Tibial nerve (tissue), 4 donors: ENCODE measurements around the gene NCAPH2.

Experiments used
- CTCF ChIP-seq, 5 experiments: fragments of 200-600 bp in 3 of 5; fragments of 450-650 bp in 2 of 5; sonication (generic) in 3 of 5; IDR thresholded peaks; one replicate each; pipeline ENCODE4 v1.5.1; 2016 to 2019; ENCODE audit warnings: antibody characterized with exemption in 5 of 5, mild to moderate bottlenecking in 3 of 5, moderate library complexity in 2 of 5
- EP300 ChIP-seq, 2 donors: sonication (generic); formaldehyde crosslinking; IDR thresholded peaks; one replicate each; pipeline ENCODE4 v1.6.1; 2017; ENCODE audit warnings: antibody characterized with exemption in 2 of 2, mild to moderate bottlenecking in 1 of 2
- POLR2A ChIP-seq, 2 donors: fragments of 450-650 bp; IDR thresholded peaks; one replicate each; pipeline ENCODE4 v1.6.1; 2017; ENCODE audit warnings: antibody characterized with exemption in 2 of 2, mild to moderate bottlenecking in 2 of 2, moderate library complexity in 2 of 2

GRCh38 chr22:50465066-50465930, 42.7 kb upstream of the NCAPH2 start:
- no peak for TF ChIP-seq CTCF (IDR thresholded peaks at IDR 0.05)
- no peak for TF ChIP-seq POLR2A (IDR thresholded peaks at IDR 0.05)
- TF ChIP-seq EP300 (IDR thresholded peaks at IDR 0.05): no peak
